Stomach (tissue), 19 donors: ENCODE measurements around the gene NUP214. TPM values are rescaled to one million over a fixed set of nuclear protein-coding genes. Genes with fewer than 3 reads are reported as not detected.

Experiments used
- DNase-seq, 2 donors: peaks; one replicate each; pipeline versions ENCODE4 v3.0.0 to v3.0.0-alpha.2; 2013 to 2019
- H3K27ac ChIP-seq, 5 donors: fragments of 200-600 bp in 4 of 5; sonication (generic) in 4 of 5; one replicate each; pipeline ENCODE4 v1.5.1; 2013 to 2019; ENCODE audit warnings: mild to moderate bottlenecking in 1 of 5, moderate library complexity in 1 of 5
- H3K27me3 ChIP-seq, 3 donors: fragments of 200-600 bp; sonication (generic); one replicate each; pipeline ENCODE4 v1.5.1; 2017 to 2019; ENCODE audit warnings: mixed run types in 1 of 3
- H3K36me3 ChIP-seq, 4 donors: fragments of 200-600 bp; sonication (generic); 1 replicate in 3 of 4; 2 replicates in 1 of 4; pipeline ENCODE4 v1.5.1; 2016 to 2019
- H3K4me1 ChIP-seq, 4 donors: fragments of 200-600 bp; sonication (generic); one replicate each; pipeline ENCODE4 v1.5.1; 2016 to 2019
- H3K4me3 ChIP-seq, 4 donors: fragments of 200-600 bp; sonication (generic) in 3 of 4; one replicate each; pipeline ENCODE4 v1.5.1; 2016 to 2019; ENCODE audit warnings: mild to moderate bottlenecking in 1 of 4
- H3K9me3 ChIP-seq, 4 donors: fragments of 200-600 bp; sonication (generic); one replicate each; pipeline ENCODE4 v1.5.1; 2016 to 2019
- EP300 ChIP-seq: sonication (generic); formaldehyde crosslinking; IDR thresholded peaks from one replicate; pipeline ENCODE4 v1.6.1; 2017; ENCODE audit warnings: antibody characterized with exemption
- POLR2A ChIP-seq, 4 donors: fragments of 450-650 bp; IDR thresholded peaks; one replicate each; pipeline ENCODE4 v1.6.1; 2016; ENCODE audit warnings: antibody characterized with exemption in 4 of 4, control low read depth in 2 of 4, mild to moderate bottlenecking in 1 of 4, moderate library complexity in 1 of 4
- POLR2AphosphoS5 ChIP-seq, 3 donors: sonication (generic); formaldehyde crosslinking; IDR thresholded peaks; one replicate each; pipeline ENCODE4 v1.6.1; 2016; ENCODE audit warnings: antibody characterized with exemption in 3 of 3
- WGBS, 5 donors: extraction: QIAGEN DNeasy Blood & Tissue Kit in 3 of 5; methylation state at CpG; one replicate each; pipeline versions ENCODE4 v1.1.5 to v1.1.7; 2013 to 2018; 5-methylcytosine and 5-hydroxymethylcytosine counted together
- intact Hi-C: fragments of 100-400 bp; cut with DNase I; formaldehyde crosslinking; loops from one replicate; pipeline ENCODE4 v1.15.1; 2023; ENCODE audit warnings: low total_unique reads
- long read RNA-seq, 10 donors: transcript quantifications; one replicate each; lab custom pipeline, GENCODE V29; 2026
- polyA plus RNA-seq, 3 donors: library from polyadenylated mRNA; stranded (reverse); fragments of 200-250 nt; gene quantifications; one replicate each; pipeline ENCODE4 v1.2.3, GENCODE V29; 2013
- total RNA-seq, 5 donors: library from RNA; depleted of rRNA; stranded (reverse); fragments of >200 nt; gene quantifications; one replicate each; pipeline versions ENCODE4 v1.1.0 to v1.2.3, GENCODE V29; 2014 to 2016
- TF ChIP-seq, protein P1 (sequence below), 7 experiments: fragments of 450-650 bp in 4 of 7; fragments of 200-600 bp in 3 of 7; sonication (generic) in 3 of 7; IDR thresholded peaks; one replicate each; pipeline ENCODE4 v1.5.1; 2016 to 2019; ENCODE audit warnings: antibody characterized with exemption in 7 of 7, control low read depth in 2 of 7, mild to moderate bottlenecking in 1 of 7
- donor health status: healthy with polysubstance abuse.
- donor health status: Bipolar disorder and iron deficiency.
- donor health status: healthy.

NUP214 gene
- total RNA-seq, result 100 to 1,000 TPM in 1 of 5 donors, 10 to 100 TPM in 4; 34.4 to 111 (median 67.9) TPM
- polyA plus RNA-seq, result 10 to 100 TPM; 21.7 to 29.3 (median 25.1) TPM
- long read RNA-seq, donor 1, result 0 reads
- long read RNA-seq, donor 2, full-length matches to known transcripts, result 1 of 1 reads
- long read RNA-seq, donor 2, partial matches to known transcripts, result 0 of 1 reads
- long read RNA-seq, donor 2, other reads (novel, unspliced or antisense), result 0 of 1 reads
- long read RNA-seq, donor 3, result 0 reads
- long read RNA-seq, donor 4, result 0 reads
- long read RNA-seq, donor 5, partial matches to known transcripts, result 21 of 21 reads
- long read RNA-seq, donor 5, other reads (novel, unspliced or antisense), result 0 of 21 reads
- long read RNA-seq, donor 6, partial matches to known transcripts, result 6 of 6 reads
- long read RNA-seq, donor 6, other reads (novel, unspliced or antisense), result 0 of 6 reads
- long read RNA-seq, donor 7, partial matches to known transcripts, result 7 of 7 reads
- long read RNA-seq, donor 7, other reads (novel, unspliced or antisense), result 0 of 7 reads
- long read RNA-seq, donor 8, result 0 reads
- long read RNA-seq, donor 9, partial matches to known transcripts, result 5 of 5 reads
- long read RNA-seq, donor 9, other reads (novel, unspliced or antisense), result 0 of 5 reads
- long read RNA-seq, donor 10, result 0 reads

GRCh38 chr9:131125288-131126058 lies at the start of gene NUP214:
TSS of gene NUP214 (plus strand) at chr9:131125586. CDS start at chr9:131125705, 119 bp downstream.
- H3K27me3 ChIP-seq, result no peaks in the 10 kb centered on the region
- peak in 2 of 4 donors; percentile 25 to 82 for TF ChIP-seq POLR2A (IDR thresholded peaks at IDR 0.05)
- TF ChIP-seq EP300, result no peak
- peak; percentile 97 to 99 (median 98) for TF ChIP-seq POLR2AphosphoS5 (IDR thresholded peaks at IDR 0.05)
- TF ChIP-seq, protein P1, sequence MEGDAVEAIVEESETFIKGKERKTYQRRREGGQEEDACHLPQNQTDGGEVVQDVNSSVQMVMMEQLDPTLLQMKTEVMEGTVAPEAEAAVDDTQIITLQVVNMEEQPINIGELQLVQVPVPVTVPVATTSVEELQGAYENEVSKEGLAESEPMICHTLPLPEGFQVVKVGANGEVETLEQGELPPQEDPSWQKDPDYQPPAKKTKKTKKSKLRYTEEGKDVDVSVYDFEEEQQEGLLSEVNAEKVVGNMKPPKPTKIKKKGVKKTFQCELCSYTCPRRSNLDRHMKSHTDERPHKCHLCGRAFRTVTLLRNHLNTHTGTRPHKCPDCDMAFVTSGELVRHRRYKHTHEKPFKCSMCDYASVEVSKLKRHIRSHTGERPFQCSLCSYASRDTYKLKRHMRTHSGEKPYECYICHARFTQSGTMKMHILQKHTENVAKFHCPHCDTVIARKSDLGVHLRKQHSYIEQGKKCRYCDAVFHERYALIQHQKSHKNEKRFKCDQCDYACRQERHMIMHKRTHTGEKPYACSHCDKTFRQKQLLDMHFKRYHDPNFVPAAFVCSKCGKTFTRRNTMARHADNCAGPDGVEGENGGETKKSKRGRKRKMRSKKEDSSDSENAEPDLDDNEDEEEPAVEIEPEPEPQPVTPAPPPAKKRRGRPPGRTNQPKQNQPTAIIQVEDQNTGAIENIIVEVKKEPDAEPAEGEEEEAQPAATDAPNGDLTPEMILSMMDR (IDR thresholded peaks at IDR 0.05), result peak in 1 of 7 experiments; percentile 35
- peak within 1 kb of the TSS; percentile 84 to 93 (median 92) for H3K27ac ChIP-seq
- H3K36me3 ChIP-seq, result peaks cover 28 to 37% (median 35%) of the 10 kb centered on the region in 4 donors
- peaks cover 21 to 31% (median 24%) of the 10 kb centered on the region in 4 donors for H3K4me1 ChIP-seq
- peak within 1 kb of the TSS; percentile 90 to 98 (median 95) for H3K4me3 ChIP-seq
- DNase-seq, result peak; percentile 100
- H3K9me3 ChIP-seq, result no peaks in the 10 kb centered on the region
- intact Hi-C loops, result no loop called here
- WGBS, 5 donors, result 0 to 1% (median 0%) methylated on average over 31 to 61 of the region's 61 CpGs

GRCh38 chr9:131076347-131077195 lies 48.8 kb upstream of the NUP214 start:
- Histone ChIP-seq H3K27ac (no peak overlapping the region), H3K4me3 (no peak overlapping the region), H3K36me3 (no peaks in the 10 kb centered on the region), H3K27me3 (peaks cover 0 to under 1% (median 0%) of the 10 kb centered on the region in 3 donors), H3K4me1 (no peaks in the 10 kb centered on the region), H3K9me3 (no peaks in the 10 kb centered on the region)
- 71 to 77% (median 77%) methylated on average over 11 to 15 of the region's 15 CpGs for WGBS, 5 donors
- TF ChIP-seq POLR2AphosphoS5 (IDR thresholded peaks at IDR 0.05) (no peak), EP300 (no peak), POLR2A (IDR thresholded peaks at IDR 0.05) (no peak)
- TF ChIP-seq, protein P1 (IDR thresholded peaks at IDR 0.05), result no peak
- no peak for DNase-seq
- intact Hi-C loops, result no loop called here

- TF ChIP-seq EP300, result no peak
- TF ChIP-seq, protein P1 (IDR thresholded peaks at IDR 0.05), result no peak
- no peak for TF ChIP-seq POLR2A (IDR thresholded peaks at IDR 0.05)
- no peak for TF ChIP-seq POLR2AphosphoS5 (IDR thresholded peaks at IDR 0.05)
- intact Hi-C loops, result no loop called here
- Histone ChIP-seq H3K27ac (no peak overlapping the region), H3K9me3 (no peaks in the 10 kb centered on the region), H3K36me3 (no peaks in the 10 kb centered on the region), H3K4me3 (no peak overlapping the region), H3K27me3 (peaks cover 0 to 7% (median 0%) of the 10 kb centered on the region in 3 donors), H3K4me1 (no peaks in the 10 kb centered on the region)
- DNase-seq, result no peak
- 77 to 84% (median 80%) methylated on average over 10 to 17 of the region's 17 CpGs for WGBS, 5 donors
Measured at GRCh38 chr9:131078427-131079366, 46.7 kb upstream of the NUP214 start.
